CD1c-positive myeloid dendritic cell (primary cell): ENCODE data around the gene MRC2.
A peak's percentile ranks its signal among the peaks of the same experiment; 100 is the strongest.

Source experiments
- DNase-seq: peaks from one replicate; pipeline ENCODE4 v3.0.0-alpha.2; 2016; ENCODE audit errors: extremely low spot score

The MRC2 gene

DNA sequence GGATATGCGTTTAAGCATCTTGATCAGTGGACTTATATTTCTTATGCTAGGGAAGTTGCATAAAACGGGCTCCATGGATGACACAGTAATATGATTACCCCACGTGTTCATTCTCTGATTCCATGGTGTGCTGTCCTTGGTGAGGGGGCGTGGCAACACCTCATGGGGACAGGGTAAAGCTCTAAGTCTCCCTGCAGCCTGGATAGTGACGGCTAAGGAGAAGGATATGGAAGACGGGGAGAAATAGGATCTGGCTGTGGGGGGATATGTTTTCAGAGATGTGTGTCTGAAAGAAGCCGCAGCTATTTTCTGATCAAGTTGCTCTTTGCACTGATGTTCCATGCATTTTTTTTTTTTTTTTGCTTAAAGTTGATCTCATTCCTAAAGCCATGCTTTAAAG, 96.4 kb downstream of the MRC2 start:
- DNase-seq = no peak

DNA sequence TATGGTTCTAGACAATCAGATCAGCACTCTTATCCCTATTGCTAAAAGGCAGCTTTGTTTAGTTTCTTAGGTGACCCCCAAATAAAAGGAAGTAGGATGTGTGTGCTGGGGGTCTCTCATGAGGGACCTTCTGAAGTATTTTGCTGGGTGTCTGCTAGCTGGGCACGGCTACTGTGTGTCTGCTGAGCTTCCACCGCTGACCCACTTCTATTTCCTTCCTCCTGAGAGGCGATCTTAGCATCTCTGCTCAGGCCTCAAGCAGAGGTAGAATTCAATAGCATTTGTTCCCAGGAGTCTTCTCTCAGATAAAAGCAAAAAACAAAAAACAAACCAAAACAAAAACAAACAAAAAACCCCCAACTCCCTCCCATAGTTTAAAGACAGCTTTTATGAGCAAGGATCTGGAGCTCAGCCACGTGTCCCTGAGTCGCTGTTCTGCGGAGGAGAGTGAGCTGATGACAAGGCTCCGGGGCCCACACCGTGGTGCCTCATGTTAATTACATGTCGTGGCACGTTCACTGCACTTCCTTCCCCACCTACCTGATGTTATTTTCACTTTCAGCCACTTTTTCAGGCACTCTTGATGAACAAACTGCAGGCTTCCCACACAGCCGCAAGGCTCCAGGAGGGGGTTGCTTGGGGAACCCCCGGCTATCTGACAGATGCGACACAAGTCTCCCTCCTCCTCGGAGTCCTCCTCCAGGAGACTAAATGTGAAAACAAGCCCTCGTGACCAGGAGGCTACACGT, 97.1 kb downstream of the MRC2 start:
- peak; percentile 72 for DNase-seq

DNA sequence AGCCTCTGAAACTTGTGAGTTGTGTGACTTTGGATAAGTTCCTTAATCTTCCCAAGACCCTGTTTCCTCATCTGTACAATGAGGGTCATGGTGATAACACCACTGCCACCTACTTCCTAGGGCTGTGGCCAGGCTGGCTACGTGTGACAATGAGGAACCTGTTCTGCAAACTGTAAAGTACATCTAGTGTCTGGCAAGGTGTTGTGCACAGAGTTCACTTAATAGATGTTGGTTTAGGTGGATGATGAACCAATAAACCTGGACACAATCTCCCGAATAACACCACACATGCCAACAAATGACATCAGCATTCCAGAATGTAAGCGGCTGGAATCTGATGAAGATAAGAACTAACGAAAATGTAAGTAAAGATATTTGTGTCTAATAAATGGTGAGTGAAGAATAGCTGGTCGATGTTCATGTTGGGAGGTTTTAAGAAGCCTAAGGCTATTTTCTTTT, 98.3 kb downstream of the MRC2 start:
- peak; percentile 44 for DNase-seq

DNA sequence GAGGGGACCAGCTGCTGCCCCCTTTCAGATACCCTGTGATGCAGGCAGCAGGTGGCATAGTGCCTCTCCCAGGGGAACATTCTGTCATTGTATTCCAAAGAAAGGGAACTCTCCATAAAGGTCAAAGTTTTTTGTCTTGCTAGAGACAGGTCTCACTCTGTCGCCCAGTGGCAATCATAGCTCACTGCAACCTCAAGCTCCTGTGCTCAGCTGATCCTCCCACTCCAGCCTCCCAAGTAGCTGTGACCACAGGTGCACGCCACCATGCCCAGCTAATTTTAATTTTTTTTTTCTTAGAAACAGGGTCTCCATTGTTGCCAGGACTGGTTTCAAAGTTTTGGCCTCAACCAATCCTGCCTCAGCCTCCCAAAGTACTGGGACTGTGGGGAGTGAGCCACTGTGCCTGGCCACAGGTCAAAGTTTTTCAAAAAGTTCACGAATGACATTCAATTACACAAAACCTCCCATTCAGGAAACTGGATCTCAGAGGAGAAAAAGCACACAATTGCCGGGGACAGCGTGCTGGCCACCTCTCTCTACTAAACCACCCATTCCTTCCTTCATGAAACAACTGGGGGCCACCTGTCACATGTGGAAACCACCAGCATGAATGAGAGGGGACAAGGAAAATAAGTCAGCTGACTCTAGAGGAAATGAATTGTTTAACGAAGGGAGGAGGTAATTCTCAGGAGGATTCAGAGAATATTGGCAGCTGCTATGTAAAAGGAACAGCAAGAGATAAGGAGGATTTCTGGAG, 100.6 kb downstream of the MRC2 start:
- no peak for DNase-seq

DNA sequence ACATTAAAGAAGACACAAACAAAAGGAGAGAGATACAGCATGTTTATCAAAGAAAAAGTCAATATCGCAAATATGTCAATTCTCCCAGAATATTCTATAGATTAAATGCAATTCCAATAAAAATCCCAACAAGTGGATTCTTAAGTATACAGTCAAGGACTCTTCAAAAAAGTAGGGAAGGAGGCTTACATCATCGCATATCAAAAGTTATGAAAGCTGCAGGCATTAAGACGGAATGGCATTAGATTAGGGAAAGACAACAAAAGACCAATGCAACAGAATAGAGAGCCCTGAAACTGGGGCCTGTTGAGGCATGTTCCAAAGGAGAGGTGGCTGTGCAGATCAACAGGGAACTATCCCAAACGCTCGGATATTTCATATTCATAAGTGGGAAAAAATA, 104.7 kb downstream of the MRC2 start:
- DNase-seq = no peak

DNA sequence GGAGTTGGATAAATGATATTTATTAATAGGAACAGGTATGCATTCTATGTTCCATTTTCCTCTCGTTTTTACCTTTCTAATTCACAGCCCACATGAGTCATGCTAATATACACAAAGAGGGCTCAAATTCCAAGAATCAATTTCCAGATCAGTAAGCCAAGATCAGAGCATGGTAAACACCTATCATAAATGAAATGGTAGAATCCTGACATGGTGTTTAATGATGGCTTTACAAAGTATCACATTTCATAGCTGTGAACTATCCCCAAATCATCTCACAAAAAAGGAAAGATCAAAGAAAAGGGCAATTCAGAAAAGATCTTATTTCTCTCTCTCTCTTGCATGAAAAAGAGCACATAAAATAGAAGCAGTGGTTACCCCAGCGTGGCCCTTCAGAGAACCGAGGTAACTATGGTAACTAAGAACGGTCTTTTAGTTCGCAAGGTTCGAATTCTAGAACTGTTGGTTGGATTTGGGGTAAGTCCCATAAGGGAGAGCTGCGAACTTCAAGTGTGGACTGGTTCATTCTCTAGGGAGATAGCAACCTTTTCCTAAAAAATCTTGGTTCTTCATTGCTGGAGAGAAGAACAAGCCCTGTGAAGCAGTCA, 107.7 kb downstream of the MRC2 start:
- no peak for DNase-seq

DNA sequence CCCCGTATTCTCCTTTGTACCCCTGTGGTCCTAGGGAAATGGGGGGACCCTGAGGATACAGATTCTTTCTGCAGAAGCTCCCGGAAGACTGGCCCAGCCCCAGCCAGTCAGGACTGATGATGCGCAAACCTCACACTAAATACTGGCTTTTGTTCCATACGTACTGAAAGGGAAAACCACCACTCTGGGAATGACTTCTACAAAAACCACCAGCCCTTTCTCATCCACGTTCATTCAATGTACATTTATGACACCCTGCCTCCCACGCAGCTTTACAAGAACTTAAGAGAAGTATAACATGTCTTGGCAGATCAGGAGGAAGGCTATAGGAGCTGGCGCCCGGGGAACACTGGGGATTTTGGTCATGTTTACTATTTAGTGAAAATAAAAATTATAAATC, 110.0 kb downstream of the MRC2 start:
- no peak for DNase-seq

DNA sequence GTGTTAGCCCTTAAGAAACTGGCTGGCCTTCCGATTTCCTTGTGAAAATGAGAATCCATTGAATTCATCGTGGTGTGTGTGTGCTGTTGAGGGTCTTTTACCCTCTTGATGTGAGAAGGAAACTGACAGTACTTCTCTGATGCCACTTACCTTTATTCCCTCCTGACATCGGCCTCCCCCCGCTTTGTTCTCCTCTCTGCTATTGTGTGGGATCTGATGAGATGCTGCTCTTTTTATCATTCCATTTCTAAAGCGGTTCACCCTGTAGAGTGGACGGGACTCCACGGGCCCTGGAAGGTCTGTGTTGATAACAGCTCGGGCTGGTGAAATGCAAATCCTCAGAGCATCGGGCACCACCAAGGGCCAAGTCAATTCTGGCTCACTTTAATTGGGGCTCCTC, 110.8 kb downstream of the MRC2 start:
- DNase-seq = no peak

DNA sequence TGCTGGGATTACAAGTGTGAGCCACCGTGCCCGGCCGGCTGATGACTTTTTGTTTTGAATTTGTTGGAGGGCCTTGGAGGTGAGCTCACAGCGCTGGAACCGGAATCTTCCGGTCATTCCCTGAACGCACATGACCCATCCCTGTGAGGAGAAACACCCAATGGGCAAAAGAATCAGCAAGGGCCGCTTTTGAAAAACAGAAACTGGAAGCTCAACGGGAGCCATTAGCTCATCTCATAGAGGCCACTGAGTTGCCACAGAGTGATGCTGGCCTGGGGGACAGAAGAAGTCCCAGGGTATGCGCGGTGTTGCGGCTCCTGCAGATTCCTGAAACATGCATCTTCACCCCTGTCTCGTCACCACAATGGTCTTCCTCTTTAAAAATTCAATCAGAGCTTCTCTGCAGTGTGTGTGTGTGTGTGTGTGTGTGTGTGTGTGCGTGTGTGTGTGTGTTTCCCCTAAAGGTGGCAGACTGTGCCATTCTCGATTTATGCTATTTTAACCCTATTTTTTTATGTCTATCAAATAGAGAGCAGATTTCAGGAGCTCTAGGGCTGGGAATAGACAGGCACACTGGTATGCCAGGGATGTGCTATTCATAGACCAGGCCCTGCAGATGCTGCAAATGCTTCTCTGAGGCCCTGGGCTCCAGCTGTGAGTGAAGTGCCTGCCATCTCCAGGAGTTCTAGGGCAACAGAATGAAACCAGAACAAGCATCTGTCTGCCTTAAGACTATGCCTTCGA, 112.3 kb downstream of the MRC2 start:
- DNase-seq = no peak

DNA sequence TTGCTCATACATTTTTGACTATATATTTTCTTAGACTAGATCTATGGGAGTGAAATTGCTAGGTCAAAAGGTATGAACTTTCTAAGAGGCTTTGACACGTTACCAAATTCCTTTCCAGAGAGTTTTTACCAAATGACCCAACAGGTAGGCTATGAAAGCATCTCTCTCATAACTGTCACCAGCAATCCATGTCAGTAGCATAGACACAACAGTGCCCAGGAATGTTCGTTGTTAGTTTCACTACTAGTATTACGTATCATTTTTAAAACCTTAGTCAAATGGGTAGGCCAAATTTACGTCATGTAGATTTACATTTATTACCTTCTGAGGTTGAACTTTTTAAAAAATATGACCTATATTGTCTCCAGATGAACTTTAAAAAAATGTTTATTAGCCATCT, 113.8 kb downstream of the MRC2 start:
- DNase-seq = no peak
